Fibroblast of skin of left biceps (primary cell): ENCODE measurements around the gene P4HA1.

Experiments used
- DNase-seq, 2 experiments: peaks; one replicate each; pipeline ENCODE4 v3.0.0-alpha.2; 2013; ENCODE audit warnings: low read depth in 2 of 2

P4HA1 gene

DNA sequence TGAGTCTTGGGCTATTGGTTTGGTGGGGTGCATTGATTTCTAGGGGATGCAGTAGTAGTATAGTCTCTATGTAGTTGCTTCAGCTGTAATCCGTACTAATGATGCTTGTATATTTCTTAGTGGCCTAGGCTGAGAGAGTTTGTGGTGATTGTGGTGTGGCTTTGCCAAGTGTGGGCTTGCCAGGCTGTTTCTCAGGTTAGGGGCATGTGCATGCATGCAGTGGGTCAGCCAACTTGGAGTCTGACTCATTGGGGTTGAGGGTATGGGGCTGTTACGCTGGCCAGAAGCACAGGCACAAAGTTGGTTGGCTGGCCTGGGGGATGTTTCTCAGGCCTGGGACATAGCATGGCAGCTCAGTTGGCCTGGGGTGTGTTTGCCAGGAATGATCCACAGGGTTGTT, 116.3 kb downstream of the P4HA1 start:
- no peak for DNase-seq

DNA sequence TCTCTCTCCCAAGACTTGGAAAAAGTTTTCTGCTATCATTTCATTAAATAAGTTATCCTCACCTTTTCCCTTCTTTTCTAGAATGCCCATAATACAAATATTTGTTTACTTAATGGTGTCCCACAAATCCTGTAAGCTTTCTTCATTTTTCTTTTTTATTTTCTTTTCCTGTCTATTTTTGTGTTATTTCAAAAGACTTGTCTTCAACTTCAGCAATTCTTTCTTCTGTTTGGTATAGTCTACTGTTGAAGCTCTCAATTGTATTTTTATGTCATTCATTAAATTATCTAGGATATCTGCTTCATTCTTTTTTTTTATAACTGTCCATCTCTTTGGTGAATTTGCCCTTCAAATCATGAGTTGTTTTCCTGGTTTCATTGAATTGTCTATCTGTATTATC, 117.0 kb downstream of the P4HA1 start:
- no peak for DNase-seq

DNA sequence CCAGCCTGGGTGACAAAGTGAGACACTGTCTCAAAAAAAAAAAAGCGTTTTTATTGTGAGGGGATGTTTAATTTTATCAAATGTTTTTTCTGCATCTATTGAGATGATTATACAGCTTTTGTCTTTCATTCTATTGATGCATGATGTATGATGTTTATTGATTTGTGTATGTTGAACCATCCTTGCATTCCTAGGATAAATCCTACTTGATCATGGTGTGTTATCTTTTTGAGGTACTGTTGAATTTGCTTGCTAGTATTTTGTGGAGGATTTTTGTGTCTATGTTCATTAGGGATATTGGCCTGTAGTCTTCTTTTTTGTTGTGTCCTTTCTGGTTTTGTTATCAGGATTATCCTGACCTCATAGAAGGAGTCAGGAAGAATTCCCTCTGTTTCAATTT, 119.8 kb downstream of the P4HA1 start:
- no peak for DNase-seq
